Measurements from ENCODE around the gene TMEM26.

Gene TMEM26

GRCh38 chr10:61448091-61448490, 5.1 kb downstream of the TMEM26 start:
- Histone ChIP-seq H3F3A (ENCODE audit: low read depth) (no peaks in the 10 kb centered on the region), H3K79me2 (ENCODE audit: insufficient read depth, low read length) (no peaks in the 10 kb centered on the region), H2AFZ (ENCODE audit: low read length) (0 out of 2 replicates have a peak overlapping the region, but pooled peaks have one; percentile 5), H3K4me3 (ENCODE audit: low read length, poor library complexity, severe bottlenecking) (no peak overlapping the region), H3K9ac (ENCODE audit: low read depth, low read length, poor library complexity, severe bottlenecking) (no peak overlapping the region), H3K4me2 (ENCODE audit: low read depth, low read length, poor library complexity, severe bottlenecking) (no peak overlapping the region), H3K36me3 (ENCODE audit: insufficient read depth, low read length) (no peaks in the 10 kb centered on the region), H3K4me1 (ENCODE audit: insufficient read depth, low read length, poor library complexity, severe bottlenecking) (peaks cover 15% of the 10 kb centered on the region), H4K20me1 (ENCODE audit: insufficient read depth, low read length, poor library complexity, severe bottlenecking) (no peaks in the 10 kb centered on the region), H3K9me3 (ENCODE audit: insufficient read depth, low read depth, low read length) (no peaks in the 10 kb centered on the region), H3K27me3 (ENCODE audit: insufficient read depth, low read length, poor library complexity, severe bottlenecking) (no peaks in the 10 kb centered on the region), H3K9me2 (replicated peaks; ENCODE audit: low read depth, low read length) (no peaks in the 10 kb centered on the region)
- TF ChIP-seq EZH2phosphoT487 (IDR thresholded peaks at IDR 0.05; ENCODE audit: borderline replicate concordance), result no peak
- TF ChIP-seq, protein P1, sequence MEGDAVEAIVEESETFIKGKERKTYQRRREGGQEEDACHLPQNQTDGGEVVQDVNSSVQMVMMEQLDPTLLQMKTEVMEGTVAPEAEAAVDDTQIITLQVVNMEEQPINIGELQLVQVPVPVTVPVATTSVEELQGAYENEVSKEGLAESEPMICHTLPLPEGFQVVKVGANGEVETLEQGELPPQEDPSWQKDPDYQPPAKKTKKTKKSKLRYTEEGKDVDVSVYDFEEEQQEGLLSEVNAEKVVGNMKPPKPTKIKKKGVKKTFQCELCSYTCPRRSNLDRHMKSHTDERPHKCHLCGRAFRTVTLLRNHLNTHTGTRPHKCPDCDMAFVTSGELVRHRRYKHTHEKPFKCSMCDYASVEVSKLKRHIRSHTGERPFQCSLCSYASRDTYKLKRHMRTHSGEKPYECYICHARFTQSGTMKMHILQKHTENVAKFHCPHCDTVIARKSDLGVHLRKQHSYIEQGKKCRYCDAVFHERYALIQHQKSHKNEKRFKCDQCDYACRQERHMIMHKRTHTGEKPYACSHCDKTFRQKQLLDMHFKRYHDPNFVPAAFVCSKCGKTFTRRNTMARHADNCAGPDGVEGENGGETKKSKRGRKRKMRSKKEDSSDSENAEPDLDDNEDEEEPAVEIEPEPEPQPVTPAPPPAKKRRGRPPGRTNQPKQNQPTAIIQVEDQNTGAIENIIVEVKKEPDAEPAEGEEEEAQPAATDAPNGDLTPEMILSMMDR (conservative IDR thresholded peaks at IDR 0.05; ENCODE audit: low read length), result no peak

GRCh38 chr10:61439058-61439609, 14.0 kb downstream of the TMEM26 start:
- Histone ChIP-seq H3K36me3 (ENCODE audit: insufficient read depth, low read length) (no peaks in the 10 kb centered on the region), H3K9ac (ENCODE audit: low read depth, low read length, poor library complexity, severe bottlenecking) (no peak overlapping the region), H3K4me1 (ENCODE audit: insufficient read depth, low read length, poor library complexity, severe bottlenecking) (peaks cover 19% of the 10 kb centered on the region), H3K79me2 (ENCODE audit: insufficient read depth, low read length) (no peaks in the 10 kb centered on the region), H4K20me1 (ENCODE audit: insufficient read depth, low read length, poor library complexity, severe bottlenecking) (no peaks in the 10 kb centered on the region), H3K9me2 (replicated peaks; ENCODE audit: low read depth, low read length) (no peaks in the 10 kb centered on the region), H3K4me2 (ENCODE audit: low read depth, low read length, poor library complexity, severe bottlenecking) (peak overlapping the region; percentile 50), H3F3A (ENCODE audit: low read depth) (no peaks in the 10 kb centered on the region), H3K27me3 (ENCODE audit: insufficient read depth, low read length, poor library complexity, severe bottlenecking) (no peaks in the 10 kb centered on the region), H2AFZ (ENCODE audit: low read length) (no peak overlapping the region), H3K4me3 (ENCODE audit: low read length, poor library complexity, severe bottlenecking) (peak overlapping the region; percentile 1), H3K9me3 (ENCODE audit: insufficient read depth, low read depth, low read length) (no peaks in the 10 kb centered on the region)
- TF ChIP-seq EZH2phosphoT487 (IDR thresholded peaks at IDR 0.05; ENCODE audit: borderline replicate concordance), result no peak
- TF ChIP-seq, protein P1 (conservative IDR thresholded peaks at IDR 0.05; ENCODE audit: low read length), result no peak

DNA sequence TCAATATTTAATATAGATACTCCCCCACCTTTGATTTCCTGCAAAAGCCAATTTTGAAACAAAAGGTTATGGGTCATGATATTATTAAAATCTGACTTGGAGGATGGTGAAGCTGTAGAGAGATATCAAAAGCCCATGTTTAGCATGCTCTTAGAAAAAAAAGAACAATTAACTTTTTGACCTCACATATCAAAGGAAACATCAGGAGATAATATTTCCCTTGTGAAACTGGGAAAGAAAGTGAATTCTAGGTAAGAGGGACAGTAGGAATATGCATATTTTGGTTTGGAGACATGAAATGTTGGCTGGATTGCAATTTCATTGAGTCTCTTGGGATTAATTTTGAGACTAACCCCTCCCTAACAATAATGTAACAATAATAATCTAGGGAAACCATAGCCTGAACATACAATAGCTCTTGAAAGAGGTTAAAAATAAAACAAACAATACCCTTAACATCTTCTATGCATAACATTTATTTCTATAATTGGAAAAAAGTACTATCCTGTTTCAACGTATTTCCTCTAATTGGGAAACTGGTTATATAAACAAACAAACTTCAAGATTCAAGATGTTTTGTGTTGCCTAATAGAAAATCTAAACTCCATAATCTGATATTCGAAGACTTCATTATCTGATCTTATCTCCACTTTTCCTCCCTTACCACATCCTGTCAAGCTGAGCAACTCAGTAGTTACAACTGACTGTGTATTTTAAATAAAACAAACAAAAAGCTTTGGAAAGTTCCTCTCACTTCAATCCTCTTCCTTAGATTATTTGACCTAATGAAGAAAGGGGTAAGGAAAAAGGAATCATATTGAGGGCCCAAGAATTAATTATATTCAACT, 14.8 kb downstream of the TMEM26 start:
- no peaks in the 10 kb centered on the region for H3K27me3 ChIP-seq (ENCODE audit: insufficient read depth, low read length, poor library complexity, severe bottlenecking)
- no peaks in the 10 kb centered on the region for H3K9me3 ChIP-seq (ENCODE audit: insufficient read depth, low read depth, low read length)
- no peak overlapping the region for H2AFZ ChIP-seq (ENCODE audit: low read length)
- H4K20me1 ChIP-seq (ENCODE audit: insufficient read depth, low read length, poor library complexity, severe bottlenecking), result no peaks in the 10 kb centered on the region
- peaks cover 19% of the 10 kb centered on the region for H3K4me1 ChIP-seq (ENCODE audit: insufficient read depth, low read length, poor library complexity, severe bottlenecking)
- no peaks in the 10 kb centered on the region for H3K36me3 ChIP-seq (ENCODE audit: insufficient read depth, low read length)
- no peak overlapping the region for H3K9ac ChIP-seq (ENCODE audit: low read depth, low read length, poor library complexity, severe bottlenecking)
- TF ChIP-seq, protein P1 (conservative IDR thresholded peaks at IDR 0.05; ENCODE audit: low read length), result no peak
- no peak for TF ChIP-seq EZH2phosphoT487 (IDR thresholded peaks at IDR 0.05; ENCODE audit: borderline replicate concordance)
- H3K9me2 ChIP-seq (replicated peaks; ENCODE audit: low read depth, low read length), result no peaks in the 10 kb centered on the region
- H3K79me2 ChIP-seq (ENCODE audit: insufficient read depth, low read length), result no peaks in the 10 kb centered on the region
- H3K4me3 ChIP-seq (ENCODE audit: low read length, poor library complexity, severe bottlenecking), result peak overlapping the region; percentile 18
- no peaks in the 10 kb centered on the region for H3F3A ChIP-seq (ENCODE audit: low read depth)
- peak overlapping the region; percentile 50 for H3K4me2 ChIP-seq (ENCODE audit: low read depth, low read length, poor library complexity, severe bottlenecking)
